GM23248 (cell line): Measurements from ENCODE around the gene KCTD17. TPM values are rescaled to one million over a fixed set of nuclear protein-coding genes. Genes with fewer than 3 reads are reported as not detected.

ENCODE experiments used
- DNase-seq: peaks from one replicate; pipeline ENCODE4 v3.0.0-alpha.2; 2015
- H2AFZ ChIP-seq: fragments of 200-600 bp; sonication (generic); 2 replicates; pipeline ENCODE4 v1.6.1; 2016; ENCODE audit warnings: antibody characterized with exemption
- H3F3A ChIP-seq: fragments of 200-600 bp; sonication (generic); 2 replicates; pipeline ENCODE4 v1.6.1; 2016; ENCODE audit warnings: mild to moderate bottlenecking, antibody characterized with exemption, mixed run types; ENCODE audit not compliant: insufficient read depth
- H3K27ac ChIP-seq: fragments of 200-600 bp; sonication (generic); 2 replicates; pipeline ENCODE4 v1.5.1; 2016; ENCODE audit warnings: mild to moderate bottlenecking
- H3K27me3 ChIP-seq: fragments of 200-600 bp; sonication (generic); replicated peaks from 2 replicates; pipeline ENCODE4 v1.6.1; 2016; ENCODE audit warnings: mild to moderate bottlenecking; ENCODE audit not compliant: insufficient read depth
- H3K36me3 ChIP-seq: fragments of 200-600 bp; sonication (generic); 2 replicates; pipeline ENCODE4 v1.6.1; 2016; ENCODE audit warnings: low read depth, mild to moderate bottlenecking
- H3K4me1 ChIP-seq: fragments of 200-600 bp; sonication (generic); 2 replicates; pipeline ENCODE4 v1.6.1; 2016; ENCODE audit warnings: mild to moderate bottlenecking; ENCODE audit not compliant: insufficient read depth
- H3K4me2 ChIP-seq: fragments of 200-600 bp; sonication (generic); one replicate; pipeline ENCODE4 v1.6.1; 2016; ENCODE audit warnings: mild to moderate bottlenecking; ENCODE audit not compliant: unreplicated experiment
- H3K4me3 ChIP-seq: fragments of 200-600 bp; sonication (generic); 2 replicates; pipeline ENCODE4 v1.5.1; 2016; ENCODE audit warnings: mild to moderate bottlenecking
- H3K79me2 ChIP-seq: fragments of 200-600 bp; sonication (generic); 2 replicates; pipeline ENCODE4 v1.6.1; 2016; ENCODE audit warnings: mild to moderate bottlenecking; ENCODE audit not compliant: insufficient read depth
- H3K9ac ChIP-seq: fragments of 200-600 bp; sonication (generic); 2 replicates; pipeline ENCODE4 v1.6.1; 2016; ENCODE audit warnings: mild to moderate bottlenecking
- H3K9me2 ChIP-seq: fragments of 200-600 bp; sonication (generic); 2 replicates; pipeline ENCODE4 v1.6.1; 2016; ENCODE audit warnings: mixed run types, mild to moderate bottlenecking, moderate library complexity; ENCODE audit not compliant: insufficient read depth
- H3K9me3 ChIP-seq: fragments of 200-600 bp; sonication (generic); one replicate; pipeline ENCODE4 v1.6.1; 2017; ENCODE audit warnings: low read depth
- H4K20me1 ChIP-seq: fragments of 200-600 bp; sonication (generic); 2 replicates; pipeline ENCODE4 v1.6.0; 2016; ENCODE audit not compliant: insufficient read depth
- EZH2 ChIP-seq: fragments of 200-600 bp; sonication (generic); IDR thresholded peaks from 2 replicates; pipeline ENCODE4 v1.6.1; 2018; ENCODE audit warnings: antibody characterized with exemption, mild to moderate bottlenecking; ENCODE audit not compliant: insufficient read depth, poor library complexity, severe bottlenecking
- EZH2phosphoT487 ChIP-seq: fragments of 200-600 bp; sonication (generic); IDR thresholded peaks from 2 replicates; pipeline ENCODE4 v1.6.1; 2018; ENCODE audit warnings: antibody characterized with exemption, moderate library complexity, mild to moderate bottlenecking, low read depth; ENCODE audit not compliant: insufficient read depth
- WGBS, 2 experiments: methylation state at CpG; one replicate each; pipeline ENCODE4 v1.1.6; 2015 to 2017; ENCODE audit warnings: low lambda C conversion rate in 2 of 2, low coverage in 1 of 2; ENCODE audit errors: missing lambda C conversion rate in 2 of 2; 5-methylcytosine and 5-hydroxymethylcytosine counted together
- in situ Hi-C: fragments of 300-500 bp; cut with MboI; formaldehyde crosslinking; loops from 2 replicates; pipeline ENCODE4 v1.15.0; 2020
- polyA plus RNA-seq: library from polyadenylated mRNA; unstranded; fragments of >200 nt; fragmentation: Nextera tagmentation; extraction: Ambion mirVana; gene quantifications from 2 replicates; pipeline ENCODE4 v1.2.1, GENCODE V29; 2016
- total RNA-seq: library from RNA; depleted of rRNA; stranded (reverse); fragments of >200 nt; shearing (Covaris generic); gene quantifications from 2 replicates; pipeline ENCODE4 v1.2.3, GENCODE V29; 2014

Gene KCTD17
- total and polyA plus RNA-seq, 2 experiments from 2014 or later: 41.6 to 59.6 TPM

- H2AFZ ChIP-seq: no peak overlapping the region
- no peaks in the 10 kb centered on the region; the same call in 1 of the 2 replicates for H4K20me1 ChIP-seq
- peaks cover 15% of the 10 kb centered on the region for H3K79me2 ChIP-seq
- H3K9me3 ChIP-seq: no peaks in the 10 kb centered on the region
- no peak overlapping the region for H3K9ac ChIP-seq
- peak; percentile 64 for DNase-seq
- TF ChIP-seq EZH2 (no peak), EZH2phosphoT487 (no peak)
- H3K27me3 ChIP-seq: no peaks in the 10 kb centered on the region
- H3K9me2 ChIP-seq: no peaks in the 10 kb centered on the region
- H3K4me3 ChIP-seq: no peak overlapping the region
- 0 out of 2 replicates have a peak, but pooled peaks cover 5% of the 10 kb centered on the region for H3K4me1 ChIP-seq
- in situ Hi-C loops: no loop called here
- no peaks in the 10 kb centered on the region; the same call in 1 of the 2 replicates for H3K36me3 ChIP-seq
- H3F3A ChIP-seq: no peaks in the 10 kb centered on the region
- H3K27ac ChIP-seq: no peak overlapping the region
- H3K4me2 ChIP-seq: no peak overlapping the region
- WGBS, 2 experiments: 74 to 75% methylated on average over 13 of the region's 13 CpGs
Observed at GRCh38 chr22:37021710-37022482, 29.6 kb upstream of the KCTD17 start.

- Histone ChIP-seq H3K9me3 (no peaks in the 10 kb centered on the region), H3K4me3 (no peak overlapping the region), H4K20me1 (no peaks in the 10 kb centered on the region; the same call in 1 of the 2 replicates), H3K27ac (no peak overlapping the region), H3K36me3 (no peaks in the 10 kb centered on the region; the same call in 1 of the 2 replicates), H3K4me1 (0 out of 2 replicates have a peak, but pooled peaks cover 5% of the 10 kb centered on the region), H3K79me2 (peaks cover 15% of the 10 kb centered on the region), H3K9ac (no peak overlapping the region), H3K27me3 (no peaks in the 10 kb centered on the region), H3K4me2 (no peak overlapping the region), H3F3A (no peaks in the 10 kb centered on the region), H3K9me2 (no peaks in the 10 kb centered on the region), H2AFZ (no peak overlapping the region)
- WGBS, 2 experiments: 90 to 93% methylated on average over 16 of the region's 16 CpGs
- in situ Hi-C loops: no loop called here
- no peak for DNase-seq
- TF ChIP-seq EZH2 (no peak), EZH2phosphoT487 (no peak)
Observed at GRCh38 chr22:37022483-37023337, 28.8 kb upstream of the KCTD17 start.

GRCh38 chr22:37023743-37024338, 27.7 kb upstream of the KCTD17 start:
- TF ChIP-seq EZH2 (no peak), EZH2phosphoT487 (no peak)
- Histone ChIP-seq H4K20me1 (no peaks in the 10 kb centered on the region; the same call in 1 of the 2 replicates), H3F3A (no peaks in the 10 kb centered on the region), H3K27me3 (no peaks in the 10 kb centered on the region), H3K9me2 (no peaks in the 10 kb centered on the region), H3K4me1 (0 out of 2 replicates have a peak, but pooled peaks cover 5% of the 10 kb centered on the region), H3K4me2 (no peak overlapping the region), H2AFZ (no peak overlapping the region), H3K36me3 (no peaks in the 10 kb centered on the region; the same call in 1 of the 2 replicates), H3K4me3 (no peak overlapping the region), H3K27ac (no peak overlapping the region), H3K9ac (no peak overlapping the region), H3K9me3 (no peaks in the 10 kb centered on the region), H3K79me2 (peaks cover 15% of the 10 kb centered on the region)
- DNase-seq: no peak
- WGBS, 2 experiments: 92 to 94% methylated on average over 28 to 34 of the region's 34 CpGs
- in situ Hi-C loops: no loop called here
